T-helper 2 cell treated with Interferon-gamma antibody and Interleukin-4, amounts not matched to agents 5 μg/mL and 100 μg/mL, for 36 hours (primary cell): ENCODE data around the gene SLC39A11.

Experiments used
- DNase-seq: peaks from one replicate; pipeline ENCODE4 v3.0.0; 2021; ENCODE audit warnings: low spot score
- H3K27ac Mint-ChIP-seq: one replicate; pipeline ENCODE4 v1.8.0; 2021; ENCODE audit warnings: mild to moderate bottlenecking, mixed read lengths
- H3K27me3 Mint-ChIP-seq: one replicate; pipeline ENCODE4 v1.8.0; 2021; ENCODE audit warnings: low read depth, mixed read lengths
- H3K36me3 Mint-ChIP-seq: one replicate; pipeline ENCODE4 v1.8.0; 2021; ENCODE audit warnings: low read depth, mixed read lengths
- H3K4me1 Mint-ChIP-seq: one replicate; pipeline ENCODE4 v1.8.0; 2021; ENCODE audit warnings: low read depth, mixed read lengths
- H3K4me3 Mint-ChIP-seq: one replicate; pipeline ENCODE4 v1.8.0; 2022; ENCODE audit warnings: mild to moderate bottlenecking, moderate library complexity, mixed read lengths
- H3K9me3 Mint-ChIP-seq: one replicate; pipeline ENCODE4 v1.8.0; 2021; ENCODE audit warnings: mixed read lengths

Gene SLC39A11

GRCh38 chr17:72934927-72935326 is 157.6 kb downstream of the SLC39A11 start:
- no peaks in the 10 kb centered on the region for H3K9me3 Mint-ChIP-seq

GRCh38 chr17:72931635-72932034 is 160.9 kb downstream of the SLC39A11 start:
- no peaks in the 10 kb centered on the region for H3K36me3 Mint-ChIP-seq
- H3K9me3 Mint-ChIP-seq, result no peaks in the 10 kb centered on the region
- no peak overlapping the region for H3K27ac Mint-ChIP-seq
- H3K4me3 Mint-ChIP-seq, result no peak overlapping the region
- DNase-seq, result peak; percentile 6
- H3K4me1 Mint-ChIP-seq, result peaks cover 14% of the 10 kb centered on the region
- H3K27me3 Mint-ChIP-seq, result no peaks in the 10 kb centered on the region

More at GRCh38 chr17:72934927-72935326, 157.6 kb downstream of the SLC39A11 start:
- Mint-ChIP-seq H3K4me1 (peaks cover 14% of the 10 kb centered on the region), H3K27me3 (no peaks in the 10 kb centered on the region), H3K36me3 (no peaks in the 10 kb centered on the region), H3K4me3 (no peak overlapping the region), H3K27ac (no peak overlapping the region)
- DNase-seq, result no peak

- peak; percentile 17 for DNase-seq
- Mint-ChIP-seq H3K36me3 (no peaks in the 10 kb centered on the region), H3K4me1 (peaks cover 14% of the 10 kb centered on the region), H3K4me3 (no peak overlapping the region), H3K27ac (no peak overlapping the region), H3K27me3 (no peaks in the 10 kb centered on the region), H3K9me3 (no peaks in the 10 kb centered on the region)
Observed at GRCh38 chr17:72931163-72931562, 161.3 kb downstream of the SLC39A11 start.

GRCh38 chr17:72930031-72930430 is 162.5 kb downstream of the SLC39A11 start:
- no peak overlapping the region for H3K4me3 Mint-ChIP-seq
- no peaks in the 10 kb centered on the region for H3K27me3 Mint-ChIP-seq
- H3K9me3 Mint-ChIP-seq, result no peaks in the 10 kb centered on the region
- no peak for DNase-seq
- H3K27ac Mint-ChIP-seq, result no peak overlapping the region
- peaks cover 14% of the 10 kb centered on the region for H3K4me1 Mint-ChIP-seq
- no peaks in the 10 kb centered on the region for H3K36me3 Mint-ChIP-seq

GRCh38 chr17:72928454-72929136 is 163.9 kb downstream of the SLC39A11 start:
- H3K36me3 Mint-ChIP-seq, result no peaks in the 10 kb centered on the region
- H3K4me3 Mint-ChIP-seq, result no peak overlapping the region
- H3K27me3 Mint-ChIP-seq, result no peaks in the 10 kb centered on the region
- H3K9me3 Mint-ChIP-seq, result no peaks in the 10 kb centered on the region
- no peak for DNase-seq
- H3K27ac Mint-ChIP-seq, result no peak overlapping the region
- H3K4me1 Mint-ChIP-seq, result peaks cover 14% of the 10 kb centered on the region

GRCh38 chr17:72927760-72928159 is 164.7 kb downstream of the SLC39A11 start:
- Mint-ChIP-seq H3K27ac (no peak overlapping the region), H3K36me3 (no peaks in the 10 kb centered on the region), H3K4me1 (peaks cover 14% of the 10 kb centered on the region), H3K27me3 (no peaks in the 10 kb centered on the region), H3K4me3 (no peak overlapping the region), H3K9me3 (no peaks in the 10 kb centered on the region)
- no peak for DNase-seq

- Mint-ChIP-seq H3K27me3 (no peaks in the 10 kb centered on the region), H3K9me3 (no peaks in the 10 kb centered on the region), H3K36me3 (no peaks in the 10 kb centered on the region), H3K27ac (no peak overlapping the region), H3K4me1 (peaks cover 14% of the 10 kb centered on the region), H3K4me3 (no peak overlapping the region)
- DNase-seq, result no peak
Observed at GRCh38 chr17:72927146-72927545, 165.3 kb downstream of the SLC39A11 start.

- H3K36me3 Mint-ChIP-seq, result no peaks in the 10 kb centered on the region
- H3K27me3 Mint-ChIP-seq, result no peaks in the 10 kb centered on the region
- H3K4me1 Mint-ChIP-seq, result peaks cover 6% of the 10 kb centered on the region
- no peak for DNase-seq
- no peaks in the 10 kb centered on the region for H3K9me3 Mint-ChIP-seq
- H3K27ac Mint-ChIP-seq, result no peak overlapping the region
- no peak overlapping the region for H3K4me3 Mint-ChIP-seq
Observed at GRCh38 chr17:72926171-72926570, 166.3 kb downstream of the SLC39A11 start.

- Mint-ChIP-seq H3K9me3 (no peaks in the 10 kb centered on the region), H3K4me3 (no peak overlapping the region), H3K27ac (no peak overlapping the region), H3K27me3 (no peaks in the 10 kb centered on the region), H3K4me1 (no peaks in the 10 kb centered on the region), H3K36me3 (no peaks in the 10 kb centered on the region)
- DNase-seq, result no peak
Observed at GRCh38 chr17:72924196-72924595, 168.3 kb downstream of the SLC39A11 start.

- Mint-ChIP-seq H3K36me3 (no peaks in the 10 kb centered on the region), H3K27ac (no peak overlapping the region), H3K4me1 (no peaks in the 10 kb centered on the region), H3K9me3 (no peaks in the 10 kb centered on the region), H3K4me3 (no peak overlapping the region), H3K27me3 (no peaks in the 10 kb centered on the region)
- DNase-seq, result no peak
Observed at GRCh38 chr17:72922219-72922618, 170.3 kb downstream of the SLC39A11 start.

- Mint-ChIP-seq H3K4me1 (no peaks in the 10 kb centered on the region), H3K9me3 (no peaks in the 10 kb centered on the region), H3K36me3 (no peaks in the 10 kb centered on the region), H3K27me3 (no peaks in the 10 kb centered on the region), H3K4me3 (no peak overlapping the region), H3K27ac (no peak overlapping the region)
- DNase-seq, result no peak
Observed at GRCh38 chr17:72921347-72922054, 171.0 kb downstream of the SLC39A11 start.

GRCh38 chr17:72920513-72920912 is 172.0 kb downstream of the SLC39A11 start:
- Mint-ChIP-seq H3K4me1 (no peaks in the 10 kb centered on the region), H3K27ac (no peak overlapping the region), H3K4me3 (no peak overlapping the region), H3K9me3 (no peaks in the 10 kb centered on the region), H3K36me3 (no peaks in the 10 kb centered on the region), H3K27me3 (no peaks in the 10 kb centered on the region)
- DNase-seq, result no peak

- no peak overlapping the region for H3K4me3 Mint-ChIP-seq
- H3K9me3 Mint-ChIP-seq, result no peaks in the 10 kb centered on the region
- H3K27me3 Mint-ChIP-seq, result no peaks in the 10 kb centered on the region
- no peaks in the 10 kb centered on the region for H3K36me3 Mint-ChIP-seq
- H3K4me1 Mint-ChIP-seq, result no peaks in the 10 kb centered on the region
- no peak for DNase-seq
- no peak overlapping the region for H3K27ac Mint-ChIP-seq
Observed at GRCh38 chr17:72916991-72917390, 175.5 kb downstream of the SLC39A11 start.

- Mint-ChIP-seq H3K4me1 (no peaks in the 10 kb centered on the region), H3K36me3 (no peaks in the 10 kb centered on the region), H3K27me3 (no peaks in the 10 kb centered on the region), H3K4me3 (no peak overlapping the region), H3K9me3 (no peaks in the 10 kb centered on the region), H3K27ac (no peak overlapping the region)
- DNase-seq, result no peak
Observed at GRCh38 chr17:72915625-72916081, 176.8 kb downstream of the SLC39A11 start.
